ENCODE data around the gene MEF2B. TPM values are rescaled to one million over a fixed set of nuclear protein-coding genes. Genes with fewer than 3 reads are reported as not detected.

The MEF2B gene
- 0.20 to 0.77 TPM (median 0.37 TPM) in 5 replicates for total RNA-seq (2022; extraction: Qiagen RNA extraction)

GRCh38 chr19:19170053-19170872 is at the start of gene MEF2B:
Gene MEF2B (minus strand): TSS chr19:19170263. CDS start chr19:19150735, 19,528 bp downstream.

GRCh38 chr19:19211499-19212420 is 41.7 kb upstream of the MEF2B start, which contains the start of gene NCAN:
Gene NCAN (plus strand): TSS chr19:19211958. CDS start chr19:19216954, 4,996 bp downstream.

DNA sequence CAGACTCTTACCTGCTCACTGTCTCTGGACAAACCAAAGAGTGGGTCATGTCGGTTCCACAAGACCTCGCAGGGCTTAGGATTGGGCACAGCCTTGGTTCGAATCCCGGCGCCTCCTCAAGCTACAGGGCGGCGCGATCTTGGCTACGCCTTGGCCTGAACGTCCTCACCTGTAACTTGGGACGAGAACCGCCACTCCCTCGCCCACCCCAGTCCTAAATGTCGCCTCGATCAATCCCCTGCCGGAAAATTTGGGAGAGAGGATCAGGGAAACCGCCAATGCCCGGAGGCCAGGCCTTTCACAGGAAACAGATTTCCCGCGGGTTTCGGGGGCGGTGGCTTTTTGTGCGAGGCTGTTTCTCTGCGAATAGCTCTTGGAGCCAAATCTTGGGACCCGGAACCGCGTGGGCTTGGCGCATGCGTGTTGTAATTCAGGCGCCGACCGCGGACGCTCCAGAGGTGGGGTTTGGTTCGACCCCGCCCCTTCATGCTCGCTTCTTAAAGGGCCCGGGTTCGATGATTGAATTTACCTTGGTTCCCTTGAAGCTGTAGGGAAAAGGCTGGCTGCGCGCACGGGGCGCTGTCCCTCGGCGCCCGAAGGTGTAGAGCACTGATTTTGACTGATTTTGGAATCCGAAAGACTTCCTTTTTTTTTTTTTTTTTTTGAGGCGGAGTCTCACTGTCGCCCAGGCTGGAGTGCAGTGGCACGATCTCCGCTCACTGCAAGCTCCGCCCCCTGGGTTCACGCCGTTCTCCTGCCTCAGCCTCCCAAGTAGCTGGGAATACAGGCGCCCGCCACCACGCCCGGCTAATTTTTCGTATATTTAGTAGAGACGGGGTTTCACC is 33.2 kb upstream of the MEF2B start, which contains the start of gene NR2C2AP:
Gene NR2C2AP (minus strand): TSS at position 403 of the 845 bp plus-strand sequence. CDS start 354 bp downstream, at position 49.

GRCh38 chr19:19192078-19192882 is 22.2 kb upstream of the MEF2B start, which contains the start of the genes BORCS8 and RFXANK:
Gene BORCS8 (minus strand): TSS chr19:19192152. CDS start chr19:19192117, 35 bp downstream.
Gene RFXANK (plus strand): TSS chr19:19192258. CDS start chr19:19193947, 1,689 bp downstream.

GRCh38 chr19:19138109-19138981 is 31.7 kb downstream of the MEF2B start, which contains the start of gene TMEM161A:
Gene TMEM161A (minus strand): TSS chr19:19138478. CDS start chr19:19138428, 50 bp downstream.

Other genes starting within 250 kb of the MEF2B start
- gene HOMER3, start 229.0 kb downstream of the MEF2B start, total RNA-seq (2022; extraction: Qiagen RNA extraction): 26.1 to 30.2 TPM (median 28.9 TPM) in 5 replicates
- 24.3 to 32.2 TPM (median 29.2 TPM) in 5 replicates for gene SUGP2, start 136.7 kb downstream of the MEF2B start, total RNA-seq (2022; extraction: Qiagen RNA extraction)
- gene ARMC6, start 136.7 kb downstream of the MEF2B start, total RNA-seq (2022; extraction: Qiagen RNA extraction): 25.5 to 29.5 TPM (median 28.3 TPM) in 5 replicates
- 0.30 to 1.0 TPM (median 0.69 TPM) in 5 replicates for gene SLC25A42, start 106.3 kb downstream of the MEF2B start, total RNA-seq (2022; extraction: Qiagen RNA extraction)
- gene TMEM161A, start 31.8 kb downstream of the MEF2B start, total RNA-seq (2022; extraction: Qiagen RNA extraction): 20.7 to 24.5 TPM (median 24.3 TPM) in 5 replicates
- gene BORCS8, start 21.9 kb upstream of the MEF2B start, total RNA-seq (2022; extraction: Qiagen RNA extraction): 7.3 to 12.0 TPM (median 11.3 TPM) in 5 replicates
- 29.5 to 45.6 TPM (median 44.5 TPM) in 5 replicates for gene RFXANK, start 22.0 kb upstream of the MEF2B start, total RNA-seq (2022; extraction: Qiagen RNA extraction)
- gene NR2C2AP, start 33.2 kb upstream of the MEF2B start, total RNA-seq (2022; extraction: Qiagen RNA extraction): 28.5 to 30.0 TPM (median 29.1 TPM) in 5 replicates
- gene NCAN, start 41.7 kb upstream of the MEF2B start, total RNA-seq (2022; extraction: Qiagen RNA extraction): 0.01 to 0.23 TPM (median 0.10 TPM) in 5 replicates
- 0.37 to 0.62 TPM (median 0.47 TPM) in 5 replicates for gene TM6SF2, start 103.0 kb upstream of the MEF2B start, total RNA-seq (2022; extraction: Qiagen RNA extraction)
- gene SUGP1, start 150.2 kb upstream of the MEF2B start, total RNA-seq (2022; extraction: Qiagen RNA extraction): 21.3 to 30.2 TPM (median 24.2 TPM) in 5 replicates
- gene MAU2, start 150.6 kb upstream of the MEF2B start, total RNA-seq (2022; extraction: Qiagen RNA extraction): 11.7 to 14.6 TPM (median 12.6 TPM) in 5 replicates
- 39.9 to 44.6 TPM (median 42.7 TPM) in 5 replicates for gene GATAD2A, start 235.4 kb upstream of the MEF2B start, total RNA-seq (2022; extraction: Qiagen RNA extraction)

Data from A549 treated with Hydrocortisone at 1 μM for 4 hours (cell line).